ENCODE results near the gene AJUBA.

DNA sequence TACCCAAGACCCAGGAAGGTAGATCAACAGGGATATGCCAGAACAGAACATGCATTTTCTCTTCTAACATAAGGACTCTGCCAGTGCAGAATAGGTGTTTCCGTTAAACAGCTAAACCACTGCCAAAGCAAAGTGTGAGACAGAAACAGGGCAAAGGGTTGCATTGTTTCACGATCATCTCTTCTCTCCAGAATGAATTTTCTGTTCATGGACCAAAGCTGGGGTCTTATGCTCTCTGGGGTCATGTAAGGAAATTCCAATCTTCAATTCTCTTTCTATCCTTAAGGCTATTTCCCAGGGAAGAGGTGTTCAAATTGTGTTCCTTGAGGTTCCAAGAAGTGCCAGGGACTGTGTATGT lies 41.4 kb upstream of the AJUBA start:
- TF ChIP-seq, protein P1, sequence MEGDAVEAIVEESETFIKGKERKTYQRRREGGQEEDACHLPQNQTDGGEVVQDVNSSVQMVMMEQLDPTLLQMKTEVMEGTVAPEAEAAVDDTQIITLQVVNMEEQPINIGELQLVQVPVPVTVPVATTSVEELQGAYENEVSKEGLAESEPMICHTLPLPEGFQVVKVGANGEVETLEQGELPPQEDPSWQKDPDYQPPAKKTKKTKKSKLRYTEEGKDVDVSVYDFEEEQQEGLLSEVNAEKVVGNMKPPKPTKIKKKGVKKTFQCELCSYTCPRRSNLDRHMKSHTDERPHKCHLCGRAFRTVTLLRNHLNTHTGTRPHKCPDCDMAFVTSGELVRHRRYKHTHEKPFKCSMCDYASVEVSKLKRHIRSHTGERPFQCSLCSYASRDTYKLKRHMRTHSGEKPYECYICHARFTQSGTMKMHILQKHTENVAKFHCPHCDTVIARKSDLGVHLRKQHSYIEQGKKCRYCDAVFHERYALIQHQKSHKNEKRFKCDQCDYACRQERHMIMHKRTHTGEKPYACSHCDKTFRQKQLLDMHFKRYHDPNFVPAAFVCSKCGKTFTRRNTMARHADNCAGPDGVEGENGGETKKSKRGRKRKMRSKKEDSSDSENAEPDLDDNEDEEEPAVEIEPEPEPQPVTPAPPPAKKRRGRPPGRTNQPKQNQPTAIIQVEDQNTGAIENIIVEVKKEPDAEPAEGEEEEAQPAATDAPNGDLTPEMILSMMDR (conservative IDR thresholded peaks at IDR 0.05), result no peak
- no peak for TF ChIP-seq EZH2 (IDR thresholded peaks at IDR 0.05; ENCODE audit: low read depth)
